GM12873 (cell line): ENCODE data around the gene RALA.

Experiments used
- CTCF ChIP-seq: IDR thresholded peaks from 2 replicates; pipeline ENCODE4 v1.5.1; 2012; ENCODE audit warnings: low read depth, mild to moderate bottlenecking, moderate library complexity, low read length, control low read depth; ENCODE audit not compliant: insufficient read depth; ENCODE audit errors: missing control alignments

Gene RALA

GRCh38 chr7:39656415-39656814 is 33.0 kb downstream of the RALA start:
- no peak for TF ChIP-seq CTCF

GRCh38 chr7:39659356-39660013 is 36.1 kb downstream of the RALA start:
- TF ChIP-seq CTCF, result no peak

GRCh38 chr7:39661960-39662359 is 38.6 kb downstream of the RALA start:
- no peak for TF ChIP-seq CTCF

GRCh38 chr7:39663263-39663662 is 39.9 kb downstream of the RALA start:
- TF ChIP-seq CTCF, result no peak

- no peak for TF ChIP-seq CTCF
These were observed 40.7 kb downstream of the RALA start for GRCh38 chr7:39664057-39664456.

- no peak for TF ChIP-seq CTCF
These were observed 41.2 kb downstream of the RALA start for GRCh38 chr7:39664585-39664984.

- no peak for TF ChIP-seq CTCF
These were observed 43.2 kb downstream of the RALA start for GRCh38 chr7:39666562-39666961.
